GM21360 (cell line): ENCODE data around the gene HSPA1L.

ENCODE experiments used
- ATAC-seq: cut with Tn5 transposase; IDR thresholded peaks from one replicate; pipeline ENCODE4 v1.9.1; 2021; ENCODE audit warnings: mild to moderate bottlenecking, moderate library complexity; ENCODE audit not compliant: unreplicated experiment

The HSPA1L gene

GRCh38 chr6:31784098-31784925 lies 30.8 kb downstream of the HSPA1L start:
- ATAC-seq: no peak

- no peak for ATAC-seq
Observed at GRCh38 chr6:31782126-31782855, 32.8 kb downstream of the HSPA1L start.

DNA sequence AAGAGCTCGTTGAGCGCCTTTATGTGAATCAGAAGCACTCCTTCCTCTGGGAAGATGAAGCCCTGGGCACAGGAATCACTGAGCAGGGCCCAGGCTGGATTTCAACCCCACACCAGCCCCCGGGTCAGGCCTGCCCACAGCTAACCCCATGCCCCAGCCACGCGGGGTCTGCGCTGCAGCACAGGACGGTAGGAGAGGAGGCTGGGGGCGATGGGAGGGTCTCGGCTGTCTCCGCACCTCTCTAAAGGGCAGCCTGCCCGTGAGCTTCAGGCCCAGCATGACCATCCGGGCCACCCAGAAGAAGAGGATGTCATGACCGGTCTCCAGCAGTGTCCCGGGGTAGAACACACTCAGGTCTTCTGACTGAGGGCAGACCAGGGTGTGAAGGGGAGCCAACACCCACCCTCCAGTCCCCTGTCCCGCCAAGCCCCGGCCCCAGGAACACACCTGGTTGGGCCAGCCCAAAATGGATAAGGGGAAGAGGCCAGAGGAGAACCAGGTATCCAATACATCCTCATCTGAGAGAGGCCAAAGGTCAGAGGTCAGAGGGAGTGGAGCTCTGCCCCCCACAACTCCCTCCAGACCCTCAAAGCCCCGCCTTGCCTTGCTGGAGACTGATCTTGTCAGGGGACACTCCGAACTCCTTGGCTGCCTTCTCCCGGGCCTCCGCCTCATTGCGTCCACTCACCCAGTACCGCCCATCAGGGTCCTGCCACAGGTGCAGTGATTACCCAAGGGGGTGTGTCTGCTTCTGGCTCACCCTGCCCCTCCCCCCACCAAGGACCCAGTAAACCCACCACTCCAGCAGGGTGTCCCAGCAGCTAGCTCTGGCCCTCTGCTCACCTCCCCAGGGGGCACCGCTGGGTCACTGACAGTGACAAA lies 33.6 kb downstream of the HSPA1L start:
- ATAC-seq: no peak

- no peak for ATAC-seq
Observed at GRCh38 chr6:31780507-31781243, 34.4 kb downstream of the HSPA1L start.

DNA sequence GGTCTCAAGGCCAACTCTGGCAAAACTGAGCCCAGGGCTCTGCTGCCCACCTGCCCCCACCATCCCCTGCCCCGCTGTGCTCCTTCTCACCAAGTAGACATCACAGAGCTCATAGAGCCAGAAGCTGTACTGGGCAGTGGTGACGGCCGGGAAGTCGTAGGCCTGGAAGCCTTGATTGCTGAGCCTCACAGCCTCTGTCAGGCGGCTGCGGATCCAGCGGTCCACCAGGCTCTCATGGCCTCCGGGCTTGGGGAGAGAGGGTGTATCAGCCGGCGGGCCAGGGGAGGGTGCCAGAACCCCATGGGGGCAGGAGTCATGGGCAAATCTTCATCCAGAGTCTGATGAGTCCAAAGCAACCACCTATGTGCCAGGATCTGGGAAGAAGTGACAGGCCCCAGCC lies 35.2 kb downstream of the HSPA1L start:
- no peak for ATAC-seq

DNA sequence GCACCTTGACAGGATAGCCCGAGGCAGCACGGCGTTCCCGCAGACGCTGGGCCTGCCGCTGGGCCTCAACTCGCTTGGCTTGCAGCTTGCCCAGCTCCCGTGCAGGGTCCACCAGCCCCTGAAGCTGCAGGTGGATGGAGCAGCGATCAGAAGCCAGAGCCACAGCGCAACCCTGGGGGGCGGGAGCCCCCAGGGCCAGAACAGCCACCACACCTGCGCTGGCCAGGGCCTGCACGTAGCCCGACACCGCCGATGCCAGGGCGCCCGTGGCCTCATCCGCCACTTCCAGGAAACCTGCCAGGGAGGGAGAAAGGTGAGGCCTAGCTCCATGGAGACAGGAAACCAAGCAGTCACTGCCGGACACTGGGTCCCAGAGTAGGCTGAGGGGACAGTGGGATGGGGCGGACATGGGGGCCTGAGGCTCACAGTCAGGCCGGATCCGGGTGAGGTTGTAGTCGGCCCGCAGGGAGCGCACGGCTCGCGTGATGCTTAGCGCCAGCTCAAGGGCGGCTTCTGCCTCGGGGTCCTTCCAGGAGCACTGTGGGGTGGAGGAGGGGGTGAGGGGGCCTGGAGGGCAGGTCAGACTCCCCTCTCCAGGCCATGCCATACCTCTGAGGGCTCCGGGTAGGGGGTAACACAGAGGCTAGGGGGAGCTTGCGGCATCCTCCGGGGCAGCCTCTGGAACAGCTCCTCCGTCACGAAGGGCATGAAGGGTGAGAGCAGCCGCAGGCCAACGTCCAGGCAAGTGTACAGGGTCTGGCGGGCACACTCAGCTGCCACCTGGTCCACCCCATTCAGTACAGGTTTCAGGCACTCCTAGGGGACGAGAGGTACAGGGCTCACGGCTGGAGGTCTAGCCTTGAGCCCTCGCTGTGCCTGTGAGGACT lies 35.8 kb downstream of the HSPA1L start:
- no peak for ATAC-seq

DNA sequence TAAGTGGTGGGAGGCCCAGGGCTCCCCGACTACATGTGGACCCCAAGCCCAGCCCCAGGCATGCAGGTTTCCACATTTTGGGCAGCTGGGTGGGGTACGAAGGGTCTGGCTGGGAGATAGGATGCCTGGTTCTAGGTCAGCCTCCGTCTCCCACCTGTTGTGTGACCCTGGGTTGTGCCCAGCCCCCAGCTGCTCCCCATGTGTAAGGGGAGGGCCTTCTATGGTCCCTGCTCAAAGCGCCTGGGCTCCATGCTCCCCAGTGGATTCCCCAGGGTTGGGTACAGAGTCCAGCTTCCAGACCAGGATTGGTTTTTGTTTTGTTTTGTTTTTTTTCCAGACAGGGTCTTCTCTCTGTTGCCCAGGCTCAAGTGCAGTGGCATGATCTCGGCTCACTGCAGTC lies 36.9 kb downstream of the HSPA1L start:
- no peak for ATAC-seq

DNA sequence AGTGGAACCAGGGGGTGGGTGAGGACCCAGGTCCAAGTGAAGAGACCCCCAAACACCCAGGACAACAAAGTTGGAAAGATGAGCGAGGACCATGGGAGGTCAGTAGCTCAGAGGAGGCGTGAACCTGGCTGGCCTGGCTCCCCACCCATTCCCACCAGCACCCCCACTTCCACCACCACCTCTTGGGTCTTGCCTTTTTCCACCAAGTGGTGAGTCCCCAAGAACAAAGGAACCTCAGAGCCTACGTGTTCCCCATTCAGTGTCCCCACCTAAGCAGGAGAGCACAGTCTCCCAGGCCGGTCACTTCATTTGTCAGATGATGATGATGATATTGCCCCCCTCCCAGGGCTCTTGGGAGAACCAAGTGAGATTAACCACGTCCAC lies 37.4 kb downstream of the HSPA1L start:
- no peak for ATAC-seq

DNA sequence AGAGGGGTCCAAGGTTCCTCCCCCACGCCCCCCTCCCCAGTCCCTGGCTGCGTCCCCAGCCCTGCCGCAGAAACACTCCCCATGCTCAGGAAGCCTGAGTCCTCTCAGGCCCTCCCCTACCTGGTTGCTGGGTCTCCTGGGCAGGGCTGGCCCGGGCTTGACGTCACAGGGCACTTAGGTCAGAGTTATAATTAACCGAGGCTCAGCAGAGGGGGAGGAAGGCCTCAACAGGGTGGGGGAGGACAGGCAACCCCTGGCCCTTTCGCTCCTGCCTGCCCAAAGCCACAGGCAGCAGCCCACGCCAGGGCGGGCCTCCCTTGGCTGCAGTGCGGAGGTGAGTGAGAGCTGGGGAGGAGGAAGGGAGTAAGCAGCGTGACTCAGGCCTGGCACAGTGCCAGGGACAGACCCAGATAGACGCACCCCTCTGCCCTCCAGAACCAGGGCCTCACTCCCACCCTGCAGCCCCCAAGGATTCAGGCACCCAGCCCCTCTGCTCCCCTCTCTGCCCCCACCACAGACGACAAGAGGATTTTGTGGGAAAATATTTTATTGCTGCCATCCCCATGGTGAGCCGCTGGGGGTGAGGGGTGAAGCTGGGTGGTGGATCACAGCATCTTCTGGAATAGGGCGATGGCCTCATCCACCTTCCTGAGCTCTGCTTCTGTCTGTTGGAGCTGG lies 38.0 kb downstream of the HSPA1L start, which contains the start of gene VWA7:
VWA7 (minus strand) TSS at position 340 of the 678 bp plus-strand sequence. CDS start 549 bp downstream, outside the sequence.
- peak; percentile 62 for ATAC-seq

DNA sequence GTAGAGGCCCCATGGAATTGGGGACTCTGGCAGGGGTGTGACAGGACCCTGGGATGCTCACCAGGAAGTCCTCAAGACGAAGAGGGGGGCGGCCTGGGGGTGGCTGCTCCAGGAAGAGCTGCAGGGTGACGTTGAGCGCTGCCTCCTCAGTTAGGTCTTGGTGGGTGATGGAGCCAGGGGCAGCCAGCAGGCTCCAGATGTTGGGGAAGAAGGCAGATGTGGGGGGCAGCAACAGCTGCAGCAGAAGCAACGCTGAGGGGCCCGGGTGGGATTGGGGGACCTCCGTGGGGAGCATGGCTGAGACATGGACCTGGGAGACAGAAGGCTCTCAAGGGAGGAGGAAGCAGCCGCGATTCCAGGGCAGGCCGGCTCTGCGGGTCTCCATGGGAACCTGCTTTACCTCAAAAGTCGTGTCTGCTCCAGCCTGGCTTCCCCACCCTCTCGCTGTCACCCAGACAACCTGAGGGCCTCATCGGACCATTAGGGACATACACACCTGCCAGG lies 38.5 kb downstream of the HSPA1L start:
- peak; percentile 14 for ATAC-seq

- no peak for ATAC-seq
Observed at GRCh38 chr6:31775633-31776484, 39.2 kb downstream of the HSPA1L start.

DNA sequence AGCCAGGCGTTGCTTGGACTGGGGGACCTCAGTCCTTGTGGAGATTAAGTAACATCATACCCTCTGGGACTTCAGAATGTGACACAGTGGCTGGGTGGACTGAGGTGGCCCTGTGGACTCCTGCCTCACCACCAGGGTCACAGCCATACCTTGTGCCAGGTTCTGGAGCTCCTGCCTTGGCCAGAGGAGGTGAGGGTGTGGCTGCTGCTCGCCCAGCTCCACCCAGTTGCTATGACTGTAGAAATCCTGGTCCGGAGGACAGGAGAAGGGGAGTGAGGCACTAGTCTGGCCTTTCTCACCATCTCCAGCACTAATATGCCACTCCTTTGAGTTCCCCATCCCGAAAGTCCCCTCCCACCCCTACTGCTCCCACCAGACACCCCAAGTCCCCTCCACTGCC lies 39.9 kb downstream of the HSPA1L start:
- ATAC-seq: no peak

DNA sequence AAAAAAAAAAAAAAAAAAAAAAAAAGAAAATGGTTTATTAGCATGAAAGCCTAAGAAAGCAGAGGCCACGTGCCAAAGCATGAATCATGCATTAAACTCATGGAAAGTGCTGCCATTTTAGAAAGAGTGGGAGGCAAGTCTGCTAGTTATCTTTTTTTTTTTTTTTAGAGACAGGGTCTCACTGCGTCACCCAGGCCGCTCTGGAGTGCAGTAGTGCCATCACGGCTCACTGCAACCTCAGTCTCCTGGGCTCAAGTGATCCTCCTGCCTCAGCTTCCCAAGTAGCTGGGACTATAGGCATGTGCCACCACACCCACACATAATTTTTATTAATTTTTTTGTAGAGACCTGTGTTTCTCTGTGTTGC lies 43.1 kb downstream of the HSPA1L start:
- ATAC-seq: no peak

DNA sequence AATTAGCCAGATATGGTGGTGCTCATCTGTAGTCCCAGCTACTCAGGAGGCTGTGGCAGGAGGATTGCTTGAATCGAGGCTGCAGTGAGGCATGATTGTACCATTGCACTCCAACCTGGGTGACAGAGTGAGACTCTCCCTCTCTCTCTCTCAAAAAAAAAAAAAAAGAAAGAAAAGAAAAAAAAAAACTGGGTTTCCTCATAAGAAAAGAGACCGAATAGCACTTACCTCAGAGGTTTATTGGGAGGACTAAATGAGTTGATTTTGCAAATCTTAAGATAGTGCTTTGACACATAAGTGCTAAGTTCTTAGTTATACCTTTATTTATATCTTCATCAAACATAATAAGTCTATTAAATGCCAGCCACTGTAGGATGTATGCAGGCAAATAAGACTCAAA lies 44.2 kb downstream of the HSPA1L start:
- no peak for ATAC-seq

DNA sequence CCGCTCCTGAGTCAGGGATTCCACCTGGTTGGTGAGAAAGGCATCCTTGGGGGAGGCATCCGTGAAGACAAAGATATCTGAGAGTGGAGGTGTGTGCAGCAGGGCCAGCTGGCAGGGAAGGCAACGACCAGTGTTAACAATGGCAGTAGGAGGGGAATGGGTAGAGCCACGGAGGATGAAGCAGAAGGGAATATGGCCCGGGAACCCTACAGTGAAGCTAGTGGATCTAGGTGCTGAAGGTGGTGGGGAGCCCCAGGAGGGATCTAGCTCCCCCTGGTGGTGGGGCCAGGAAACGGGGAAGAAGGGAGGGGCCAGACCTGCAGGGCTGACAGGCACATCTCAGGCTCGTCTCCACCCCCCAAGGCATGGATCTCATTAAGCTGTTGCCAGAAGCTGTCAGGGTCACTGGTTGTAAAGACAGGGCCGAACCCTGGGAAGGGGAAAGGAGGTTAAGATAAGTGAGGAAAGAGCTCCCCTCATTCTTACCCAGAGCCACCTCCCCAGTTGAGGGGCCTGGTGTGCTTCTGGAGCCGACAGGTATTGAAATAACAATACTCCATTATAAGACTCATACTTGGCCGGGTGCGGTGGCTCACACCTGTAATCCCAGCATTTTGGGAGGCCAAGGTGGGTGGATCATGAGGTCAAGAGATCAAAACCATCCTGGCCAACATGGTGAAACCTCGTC lies 45.3 kb downstream of the HSPA1L start:
- no peak for ATAC-seq

DNA sequence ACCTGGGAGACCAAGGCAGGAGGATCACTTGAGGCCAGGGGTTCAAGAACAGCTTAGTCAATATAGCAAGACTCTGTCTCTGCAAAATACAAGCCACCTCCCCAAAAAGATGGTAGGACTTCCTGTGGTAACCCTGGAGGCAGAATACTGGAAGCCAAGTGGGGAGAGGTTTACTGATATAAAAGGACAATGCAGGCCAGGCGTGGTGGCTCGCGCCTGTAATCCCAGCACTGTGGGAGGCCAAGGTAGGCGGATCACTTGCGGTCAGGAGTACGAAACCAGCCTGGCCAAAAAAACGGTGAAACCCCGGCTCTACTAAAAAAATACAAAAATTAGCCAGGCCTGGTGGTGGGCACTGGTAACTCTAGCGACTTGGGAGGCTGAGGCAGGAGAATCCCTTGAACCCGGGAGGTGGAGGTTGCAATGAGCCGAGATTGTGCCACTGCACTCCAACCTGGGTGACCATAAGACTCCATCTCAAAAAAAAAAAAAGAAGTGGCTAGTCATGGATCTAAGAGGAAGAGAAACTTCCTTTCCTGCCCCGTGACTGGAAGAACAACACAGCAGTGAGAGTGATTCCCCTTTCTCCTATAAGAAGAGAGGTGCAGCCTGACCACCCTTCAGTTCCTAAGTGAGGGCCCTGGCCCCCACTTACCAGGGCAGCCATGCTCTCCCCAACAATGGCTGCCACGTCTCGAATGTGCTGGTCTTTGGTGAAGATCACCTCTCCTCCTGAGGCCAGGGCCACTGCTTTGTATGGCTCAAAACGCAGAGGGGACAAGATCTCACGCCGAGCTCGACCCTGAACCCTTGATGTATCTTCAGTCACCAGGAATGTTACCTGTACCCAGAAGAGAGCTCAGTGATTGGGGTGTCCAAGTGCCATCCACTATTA lies 46.5 kb downstream of the HSPA1L start:
- no peak for ATAC-seq
